ENCODE results near the gene DLG2.

DNA sequence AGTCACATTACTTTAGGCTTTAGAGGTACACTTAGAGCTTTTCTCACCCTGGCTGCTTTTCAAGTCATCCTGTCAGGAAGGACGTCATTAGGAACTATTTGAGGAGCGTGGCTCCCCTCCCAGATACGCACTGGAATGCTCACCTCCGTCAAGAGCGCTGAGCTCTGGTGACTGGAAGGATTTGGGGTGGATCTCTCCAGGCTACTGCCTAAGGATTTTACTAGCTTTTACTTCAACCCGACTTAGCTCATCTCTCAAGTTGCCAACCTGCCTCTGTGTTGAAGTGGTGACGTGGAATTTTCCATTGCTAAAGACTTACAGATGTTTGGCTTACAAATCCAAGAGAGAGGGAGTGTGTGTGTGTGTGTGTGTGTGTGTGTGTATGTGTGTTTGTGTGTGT lies 1985.6 kb downstream of the DLG2 start:
- TF ChIP-seq POLR2AphosphoS5 (IDR thresholded peaks at IDR 0.05; ENCODE audit: low read depth, low read length) = no peak
- TF ChIP-seq POU2F2 (IDR thresholded peaks at IDR 0.05; ENCODE audit: low read depth, low read length) = no peak
- no peak for TF ChIP-seq POLR2A (IDR thresholded peaks at IDR 0.05; ENCODE audit: low read depth, low read length)
- TF ChIP-seq TAF1 (IDR thresholded peaks at IDR 0.05; ENCODE audit: low read depth, low read length) = no peak
- TF ChIP-seq SPI1 (IDR thresholded peaks at IDR 0.05; ENCODE audit: low read depth, low read length) = no peak

Measured in GM12891 (cell line).